GM19452 (cell line): ENCODE data around the gene HMGCS2.
"Not testable (repeated sequence)": the region's sequence is repeated elsewhere in the genome, so short reads cannot be mapped to it uniquely, and the experiment has no call there.

Source experiments
- ATAC-seq: cut with Tn5 transposase; IDR thresholded peaks from one replicate; pipeline ENCODE4 v1.9.1; 2021; ENCODE audit not compliant: unreplicated experiment

Gene HMGCS2

DNA sequence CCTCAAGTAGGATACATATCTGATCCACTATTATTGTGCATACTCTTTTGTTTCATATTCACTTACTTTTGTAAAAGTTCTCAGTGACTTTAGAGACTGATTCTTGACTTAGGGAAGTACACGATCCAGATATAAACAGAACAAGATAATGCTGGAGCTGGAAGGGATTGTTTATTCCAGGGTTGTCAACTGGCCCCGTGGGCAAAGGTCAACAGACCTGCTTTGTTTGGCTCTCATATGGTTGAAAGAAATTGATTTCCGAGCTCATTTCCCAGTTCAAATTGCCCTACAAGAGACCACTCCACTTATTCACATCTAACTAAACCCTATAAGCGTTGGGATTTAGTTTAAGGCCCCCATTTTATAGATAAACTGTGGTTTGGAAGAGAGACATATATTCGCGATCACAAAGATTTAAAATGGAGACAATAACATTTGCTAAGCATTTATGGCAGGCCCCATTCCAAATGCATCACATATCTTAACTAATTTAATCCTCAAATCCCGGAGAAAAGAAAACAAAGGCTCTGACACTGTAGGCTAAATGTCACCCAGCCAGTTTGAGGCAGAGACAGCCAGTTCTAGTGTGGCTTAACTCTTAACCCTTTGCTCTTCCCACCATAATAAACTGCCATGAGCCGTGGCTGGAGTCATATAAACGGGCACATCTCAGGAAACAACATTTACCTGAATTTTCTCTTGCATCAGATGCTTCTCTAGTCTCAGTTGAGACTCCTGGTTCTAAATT is 21.9 kb upstream of the HMGCS2 start:
- ATAC-seq, result no peak

GRCh38 chr1:119787776-119788175 is 19.1 kb upstream of the HMGCS2 start:
- no peak for ATAC-seq

- ATAC-seq, result not testable (repeated sequence)
Observed at GRCh38 chr1:119786473-119787050, 17.9 kb upstream of the HMGCS2 start.

GRCh38 chr1:119786046-119786445 is 17.3 kb upstream of the HMGCS2 start:
- ATAC-seq, result not testable (repeated sequence)

- no peak for ATAC-seq
Observed at GRCh38 chr1:119784191-119784781, 15.6 kb upstream of the HMGCS2 start.

- ATAC-seq, result no peak
Observed at GRCh38 chr1:119783354-119784185, 14.9 kb upstream of the HMGCS2 start.

GRCh38 chr1:119782631-119783325 is 14.1 kb upstream of the HMGCS2 start:
- no peak for ATAC-seq

DNA sequence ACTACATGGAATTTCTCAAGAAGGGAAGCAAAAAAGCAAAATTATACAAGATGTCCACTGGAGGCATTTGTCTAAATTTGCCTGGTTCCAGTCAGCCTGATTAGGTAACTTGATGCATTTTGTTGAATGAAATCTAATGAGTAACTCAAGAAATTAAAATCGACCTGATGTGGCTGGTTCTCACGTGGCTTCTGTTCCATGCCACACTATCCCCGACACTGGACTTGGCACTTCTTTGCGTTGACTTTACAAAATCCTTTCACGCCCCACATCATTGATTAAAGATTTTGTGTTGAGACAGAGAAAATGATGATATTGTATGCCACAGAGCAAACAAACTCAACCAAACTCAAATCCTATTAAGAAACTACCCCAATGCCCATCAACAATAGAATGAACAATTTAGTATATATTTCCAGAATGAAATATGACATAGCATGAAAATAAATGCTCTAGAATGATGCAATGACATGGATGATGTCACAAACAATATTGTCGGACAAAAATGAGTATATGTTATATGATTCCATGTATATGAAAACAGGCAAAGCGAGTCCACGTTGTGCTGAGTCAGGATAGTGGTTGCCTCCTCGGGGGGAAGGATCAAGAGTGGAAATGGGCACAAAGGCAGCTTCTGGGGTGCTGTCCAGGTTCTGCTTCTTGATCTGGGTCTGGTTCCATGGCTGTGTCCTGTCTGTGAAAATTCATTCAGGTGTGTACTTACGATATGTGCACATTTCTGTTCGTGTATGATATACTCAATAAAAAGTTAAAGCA is 12.9 kb upstream of the HMGCS2 start:
- ATAC-seq, result no peak

GRCh38 chr1:119779869-119780356 is 11.2 kb upstream of the HMGCS2 start:
- ATAC-seq, result no peak

- ATAC-seq, result no peak
Observed at GRCh38 chr1:119778886-119779560, 10.3 kb upstream of the HMGCS2 start.

DNA sequence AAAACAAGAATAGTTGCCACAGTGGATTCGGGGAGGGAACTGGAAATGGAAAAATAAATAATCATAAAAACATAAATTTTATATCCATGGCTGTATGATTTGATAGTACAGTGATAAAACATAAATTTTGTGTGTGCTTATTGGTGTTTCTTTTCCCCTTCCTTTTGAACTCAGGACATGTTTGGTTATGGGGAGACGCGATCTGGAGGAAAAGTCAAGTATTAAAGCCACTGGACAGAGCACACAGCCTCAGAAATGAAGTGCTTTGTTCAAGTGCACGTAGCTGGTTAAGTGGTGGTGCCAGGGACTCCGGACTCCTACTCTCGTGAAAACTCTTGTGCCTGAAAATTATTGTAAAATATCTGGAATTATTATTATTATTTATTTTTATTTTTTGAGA is 9.7 kb upstream of the HMGCS2 start:
- no peak for ATAC-seq

DNA sequence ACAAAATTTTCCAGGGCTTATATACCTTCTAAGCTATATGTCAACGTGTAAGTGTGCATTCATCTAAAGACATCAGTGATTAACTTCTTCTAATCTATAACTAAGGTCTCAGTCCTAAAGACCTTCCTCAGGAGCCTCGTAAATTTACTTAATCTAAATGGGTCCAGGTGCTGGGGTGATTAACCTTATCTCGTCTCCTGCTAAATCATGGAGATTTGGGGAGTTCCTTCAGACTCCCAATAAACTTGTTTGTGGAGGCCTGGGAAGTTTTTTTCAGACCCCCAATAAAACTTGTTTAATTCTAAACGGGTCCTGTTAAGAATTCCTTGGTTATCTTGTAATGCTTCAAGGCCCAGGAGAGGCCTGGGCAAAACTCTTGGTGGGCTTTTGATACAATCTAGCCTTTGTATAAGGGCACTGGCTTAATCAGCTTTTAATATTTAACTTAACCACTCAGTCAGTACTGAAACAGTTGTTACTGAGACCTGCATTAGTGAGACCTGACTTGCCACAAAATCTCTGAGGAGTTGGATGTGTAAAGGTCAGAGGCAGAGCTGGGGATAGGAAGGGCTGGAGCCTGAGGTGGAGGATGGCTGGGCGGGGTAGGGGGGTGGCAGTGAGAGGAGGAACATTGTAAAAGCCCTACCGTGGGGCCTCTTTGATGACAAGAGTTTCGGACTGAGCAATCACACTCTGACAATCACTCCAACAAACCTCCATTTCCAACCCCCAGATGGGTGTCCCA is 6.2 kb upstream of the HMGCS2 start:
- ATAC-seq, result no peak

DNA sequence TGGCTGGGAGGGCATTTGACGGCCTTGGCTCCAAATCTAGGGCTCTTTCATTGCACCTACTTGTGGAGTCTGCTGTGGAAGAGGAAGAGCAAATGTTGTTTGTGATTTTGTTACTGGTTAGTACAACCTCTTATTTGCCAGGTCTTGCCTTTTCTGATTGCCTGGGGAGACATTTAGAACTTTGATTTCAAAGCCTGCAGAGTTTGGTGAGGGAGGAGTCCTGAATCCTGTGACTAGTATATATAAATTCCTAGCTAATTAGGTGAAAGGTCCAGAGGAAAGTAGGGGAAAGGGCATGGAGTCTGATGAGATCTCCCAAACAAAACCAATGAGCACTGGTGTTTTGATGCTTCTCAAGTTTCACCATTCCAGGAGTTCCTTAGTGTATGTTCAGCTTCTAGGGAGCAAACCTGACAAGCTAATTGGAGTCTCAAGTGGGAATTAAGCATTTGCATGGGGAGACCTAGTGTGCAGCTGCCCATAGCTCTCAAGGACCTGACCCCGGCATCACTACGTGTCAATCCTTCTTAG is 5.1 kb upstream of the HMGCS2 start:
- no peak for ATAC-seq

GRCh38 chr1:119772298-119772697 is 3.6 kb upstream of the HMGCS2 start:
- no peak for ATAC-seq

DNA sequence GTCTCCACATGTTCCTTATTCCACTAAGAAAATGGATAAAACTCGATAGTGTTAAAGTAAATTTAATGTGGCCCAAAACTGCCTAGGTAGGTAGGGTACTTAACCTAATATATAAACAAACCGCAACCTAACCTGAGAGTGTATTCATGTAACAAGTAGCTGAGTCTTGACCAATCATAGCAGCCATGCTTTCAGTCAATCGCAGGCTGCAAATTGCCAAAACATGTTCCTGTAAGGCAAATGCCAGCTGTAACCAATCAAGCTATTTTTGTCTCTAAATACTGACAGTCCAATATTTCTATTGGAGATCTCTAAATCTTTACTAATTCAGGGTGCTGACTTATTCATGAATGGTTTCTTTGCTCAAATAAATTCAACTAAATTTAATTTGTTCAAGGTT is 3.1 kb upstream of the HMGCS2 start:
- ATAC-seq, result no peak

- no peak for ATAC-seq
Observed at GRCh38 chr1:119771016-119771415, 2.3 kb upstream of the HMGCS2 start.

DNA sequence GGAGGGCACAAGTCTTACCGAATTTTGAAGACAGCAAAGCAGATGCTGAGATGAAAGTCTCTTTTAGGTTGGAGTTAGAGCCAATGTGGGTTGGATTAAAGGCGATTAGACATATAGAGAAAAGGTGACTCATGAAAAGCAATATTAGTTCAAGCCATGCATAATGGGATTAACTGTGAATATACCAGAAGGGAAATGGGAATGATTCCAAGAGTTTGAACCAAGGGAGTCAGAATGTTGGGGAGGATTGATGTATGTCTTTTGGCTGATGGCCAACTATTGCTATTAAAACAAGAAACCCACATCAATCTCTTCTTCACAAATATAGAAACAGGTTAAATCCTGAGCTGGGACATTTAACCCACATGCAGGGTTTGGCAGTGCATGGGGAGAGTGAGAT is 1.2 kb downstream of the HMGCS2 start:
- no peak for ATAC-seq

GRCh38 chr1:119766374-119766794 is 2.3 kb downstream of the HMGCS2 start:
- ATAC-seq, result no peak
